GM19238 (cell line): Measurements from ENCODE around the gene RPS6KA4.

ENCODE experiments used
- DNase-seq: peaks from one replicate; pipeline ENCODE4 v3.0.0; 2011; ENCODE audit warnings: low spot score; ENCODE audit not compliant: insufficient read length

Gene RPS6KA4

DNA sequence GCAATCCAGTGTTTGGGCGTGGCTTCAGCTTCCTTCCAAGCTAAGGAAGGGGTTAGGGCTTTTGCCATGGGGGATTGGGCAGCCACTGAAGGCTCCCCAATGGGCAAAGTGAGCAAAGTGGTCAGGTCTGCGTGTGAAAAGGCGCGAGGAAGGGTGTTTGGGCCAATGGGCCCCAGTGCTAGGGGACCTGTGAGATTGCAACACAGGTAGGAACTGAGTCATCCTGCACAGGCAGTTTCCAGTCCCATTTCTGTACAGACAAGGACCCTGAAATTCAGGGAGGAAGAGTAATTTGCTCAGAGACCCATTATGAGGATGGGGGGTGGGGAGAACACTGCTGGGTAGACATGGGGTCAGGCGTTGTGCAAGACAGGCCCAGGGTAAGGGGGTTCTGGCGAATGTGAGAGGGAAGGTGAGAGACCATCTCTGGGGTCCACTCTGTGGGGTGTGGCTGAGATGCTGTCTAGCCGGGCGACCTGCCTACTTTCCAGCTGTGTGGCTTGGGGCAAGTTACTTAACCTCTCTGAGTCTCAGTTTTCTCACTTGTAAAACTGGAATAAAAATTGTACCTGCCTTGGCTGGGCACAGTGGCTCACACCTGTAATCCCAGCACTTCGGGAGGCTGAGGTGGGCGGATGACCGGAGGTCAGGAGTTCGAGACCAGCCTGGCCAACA is 11.6 kb upstream of the RPS6KA4 start:
- DNase-seq = no peak

DNA sequence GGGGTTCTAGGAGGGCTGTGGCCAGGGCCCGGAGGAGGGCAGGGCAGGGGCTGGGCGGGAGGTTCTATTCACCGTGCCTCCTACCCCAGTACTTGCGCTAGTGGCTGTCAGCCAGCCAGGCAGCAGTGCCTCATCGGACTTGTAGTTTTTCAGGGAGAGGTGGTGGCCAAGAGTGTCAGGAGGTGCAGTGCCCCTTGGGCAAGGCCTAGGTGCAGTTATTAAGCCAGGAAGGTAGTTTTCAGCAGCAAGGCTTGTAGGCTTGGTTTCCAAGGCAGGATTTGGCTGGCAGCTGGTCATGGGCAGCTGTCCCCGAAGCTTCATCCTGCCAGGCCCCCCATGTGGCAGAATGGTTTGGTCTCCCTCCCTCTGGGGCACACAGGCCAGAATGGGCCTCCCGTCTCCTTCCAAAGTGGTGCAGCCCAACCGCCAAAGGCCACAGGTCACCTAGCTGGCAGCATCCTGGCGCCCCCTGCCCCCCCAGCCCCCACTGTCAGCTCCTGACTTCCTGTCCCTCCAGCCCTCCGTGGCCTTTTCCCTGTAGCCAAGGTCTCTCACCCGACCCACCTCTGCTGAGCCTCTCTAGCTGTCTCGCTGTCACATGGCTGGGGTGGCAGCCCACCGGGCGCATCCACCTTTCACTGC is 10.5 kb upstream of the RPS6KA4 start:
- DNase-seq = no peak

DNA sequence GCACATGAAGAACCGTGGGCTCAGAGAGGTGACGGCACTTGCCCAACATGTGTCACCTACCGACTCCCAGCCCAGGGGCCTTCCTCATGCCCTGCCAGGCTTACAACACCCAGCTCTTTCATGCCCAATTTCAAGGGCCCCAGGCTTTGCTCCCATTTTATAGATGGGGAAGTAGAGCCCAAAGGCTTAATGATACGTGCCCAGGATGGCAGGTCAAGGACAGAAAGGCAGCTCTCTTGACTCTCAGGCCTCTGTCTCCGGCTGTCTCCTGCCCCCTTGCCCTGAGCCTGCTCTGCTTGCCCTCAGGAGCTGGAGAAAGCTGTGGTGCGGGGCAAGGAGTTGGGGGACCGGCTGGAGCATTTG is 10.0 kb upstream of the RPS6KA4 start:
- no peak for DNase-seq

DNA sequence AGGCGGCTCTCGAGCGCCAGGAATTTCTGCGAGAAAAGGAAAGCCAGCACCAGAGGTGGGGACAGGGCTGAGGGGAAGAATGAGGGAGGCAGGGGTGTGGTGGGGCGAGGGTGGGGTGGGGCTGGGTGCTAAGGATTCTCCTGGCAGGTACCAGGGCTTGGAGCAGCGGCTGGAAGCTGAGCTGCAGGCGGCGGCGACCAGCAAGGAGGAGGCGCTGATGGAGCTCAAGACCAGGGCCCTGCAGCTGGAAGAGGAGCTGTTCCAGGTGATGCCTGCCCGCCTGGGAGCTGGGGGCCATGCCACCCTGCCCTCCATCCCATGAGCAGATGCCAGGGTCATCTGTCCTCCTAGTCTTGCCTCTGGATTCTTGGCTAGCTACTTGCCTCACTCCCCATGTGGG is 9.6 kb upstream of the RPS6KA4 start:
- DNase-seq = no peak

DNA sequence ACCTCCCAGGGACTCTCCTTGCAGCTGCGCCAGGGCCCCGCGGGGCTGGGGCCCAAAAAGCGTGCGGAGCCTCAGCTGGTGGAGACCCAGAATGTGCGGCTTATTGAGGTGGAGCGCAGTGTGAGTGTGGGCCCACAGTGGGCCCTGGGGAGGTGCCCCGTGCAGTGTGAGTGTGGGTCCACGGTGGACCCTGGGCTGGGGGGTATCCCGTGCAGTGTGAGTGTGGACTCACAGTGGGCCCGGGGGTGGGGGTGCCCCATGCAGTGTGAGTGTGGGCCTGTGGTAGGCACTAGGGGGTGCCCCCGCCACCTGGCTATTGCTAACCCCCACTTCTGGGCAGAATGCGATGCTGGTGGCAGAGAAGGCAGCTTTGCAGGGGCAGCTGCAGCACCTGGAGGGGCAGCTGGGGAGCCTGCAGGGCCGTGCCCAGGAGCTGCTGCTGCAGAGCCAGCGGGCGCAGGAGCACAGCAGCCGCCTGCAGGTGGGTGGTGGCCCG is 7.8 kb upstream of the RPS6KA4 start:
- DNase-seq = no peak

DNA sequence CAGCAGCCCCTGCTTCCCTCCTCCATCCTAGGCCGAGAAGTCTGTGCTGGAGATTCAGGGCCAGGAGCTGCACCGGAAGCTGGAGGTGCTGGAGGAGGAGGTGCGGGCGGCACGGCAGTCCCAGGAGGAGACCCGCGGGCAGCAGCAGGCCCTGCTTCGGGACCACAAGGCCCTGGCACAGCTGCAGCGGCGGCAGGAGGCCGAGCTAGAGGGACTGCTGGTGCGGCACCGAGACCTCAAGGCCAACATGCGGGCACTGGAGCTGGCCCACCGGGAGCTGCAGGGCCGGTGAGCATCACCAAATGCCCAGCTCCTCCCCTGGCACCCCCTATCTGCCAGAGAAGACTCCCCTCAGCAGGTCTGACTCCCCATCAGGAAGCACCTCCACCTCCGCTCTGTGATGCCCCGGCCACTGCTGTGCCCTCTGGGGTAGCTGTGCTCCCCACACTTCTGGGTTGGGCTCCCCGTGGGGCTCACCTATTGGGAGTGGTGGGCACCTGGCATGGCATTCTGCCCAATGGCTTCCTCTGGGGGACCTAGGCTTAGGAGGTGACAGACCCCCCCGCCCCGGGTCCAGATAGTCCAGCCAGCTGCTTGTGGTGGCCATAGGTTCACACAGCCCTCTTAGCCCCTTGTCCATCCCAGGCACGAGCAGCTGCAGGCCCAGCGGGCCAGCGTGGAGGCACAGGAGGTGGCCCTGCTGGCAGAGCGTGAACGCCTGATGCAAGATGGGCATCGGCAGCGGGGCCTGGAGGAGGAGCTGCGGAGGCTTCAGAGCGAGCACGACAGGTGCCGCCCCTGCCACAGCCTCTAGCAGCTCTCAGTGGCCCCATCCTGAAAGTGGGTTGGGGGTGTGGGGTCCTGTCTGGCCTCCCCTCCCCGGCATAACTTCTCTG is 6.6 kb upstream of the RPS6KA4 start:
- no peak for DNase-seq

DNA sequence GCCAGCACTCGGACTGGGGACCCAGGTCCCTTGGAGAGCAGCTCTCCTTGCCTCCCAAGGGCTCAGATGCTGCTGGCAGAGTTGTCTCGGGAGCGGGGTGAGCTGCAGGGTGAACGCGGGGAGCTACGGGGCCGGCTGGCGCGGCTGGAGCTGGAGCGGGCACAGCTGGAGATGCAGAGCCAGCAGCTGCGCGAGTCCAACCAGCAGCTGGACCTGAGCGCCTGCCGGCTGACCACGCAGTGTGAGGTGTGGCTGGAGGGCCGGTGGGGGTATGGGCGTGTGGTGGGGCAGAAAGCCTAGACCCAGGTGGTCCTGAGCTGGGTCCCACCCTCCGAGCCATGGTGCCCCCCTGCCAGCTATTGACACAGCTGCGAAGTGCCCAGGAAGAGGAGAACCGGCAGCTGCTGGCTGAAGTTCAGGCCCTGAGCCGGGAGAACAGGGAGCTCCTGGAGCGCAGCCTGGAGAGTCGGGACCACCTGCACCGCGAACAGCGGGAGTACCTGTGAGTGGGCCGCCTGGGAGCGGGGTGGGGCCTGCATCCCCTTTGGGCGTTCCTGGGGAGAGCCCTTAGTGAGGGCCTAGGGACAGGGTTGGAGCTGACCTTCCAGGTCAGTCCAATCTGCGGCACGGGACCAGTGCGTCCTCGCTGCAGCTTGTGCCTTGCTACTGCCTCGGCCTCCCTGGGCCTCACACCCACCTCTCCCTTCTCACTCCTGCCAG is 5.8 kb upstream of the RPS6KA4 start:
- DNase-seq = no peak

DNA sequence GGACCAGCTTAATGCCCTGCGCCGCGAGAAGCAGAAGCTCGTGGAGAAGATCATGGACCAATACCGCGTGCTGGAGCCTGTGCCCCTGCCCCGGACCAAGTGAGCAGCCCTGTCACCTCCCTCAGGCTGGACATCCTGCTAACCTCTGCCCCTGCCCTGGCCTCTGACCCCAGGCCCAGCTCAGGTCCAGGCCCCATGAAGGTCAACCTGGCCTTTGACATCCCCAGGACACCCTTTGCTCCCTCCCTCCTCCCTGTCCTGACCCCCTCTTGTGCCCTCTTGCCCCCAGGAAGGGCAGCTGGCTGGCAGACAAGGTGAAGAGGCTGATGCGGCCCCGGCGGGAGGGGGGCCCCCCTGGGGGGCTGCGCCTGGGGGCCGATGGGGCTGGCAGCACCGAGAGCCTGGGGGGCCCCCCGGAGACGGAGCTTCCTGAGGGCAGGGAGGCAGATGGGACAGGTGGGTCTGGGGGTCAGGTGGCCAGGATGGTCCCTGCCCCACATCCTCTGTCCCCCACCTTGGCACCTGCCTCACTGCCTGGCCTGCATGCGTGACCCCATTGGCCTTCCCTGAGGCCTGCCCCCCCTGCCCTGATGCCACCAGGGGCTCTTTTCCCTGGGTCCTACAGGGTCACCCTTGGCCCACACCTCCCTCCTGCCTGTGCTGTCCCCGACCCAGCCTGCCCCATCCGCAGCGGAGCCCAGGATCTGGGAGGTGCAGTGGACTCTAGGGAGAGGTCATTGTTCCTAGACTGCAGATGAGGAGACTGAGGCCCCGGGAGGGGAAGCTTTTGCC is 5.1 kb upstream of the RPS6KA4 start:
- DNase-seq = no peak

DNA sequence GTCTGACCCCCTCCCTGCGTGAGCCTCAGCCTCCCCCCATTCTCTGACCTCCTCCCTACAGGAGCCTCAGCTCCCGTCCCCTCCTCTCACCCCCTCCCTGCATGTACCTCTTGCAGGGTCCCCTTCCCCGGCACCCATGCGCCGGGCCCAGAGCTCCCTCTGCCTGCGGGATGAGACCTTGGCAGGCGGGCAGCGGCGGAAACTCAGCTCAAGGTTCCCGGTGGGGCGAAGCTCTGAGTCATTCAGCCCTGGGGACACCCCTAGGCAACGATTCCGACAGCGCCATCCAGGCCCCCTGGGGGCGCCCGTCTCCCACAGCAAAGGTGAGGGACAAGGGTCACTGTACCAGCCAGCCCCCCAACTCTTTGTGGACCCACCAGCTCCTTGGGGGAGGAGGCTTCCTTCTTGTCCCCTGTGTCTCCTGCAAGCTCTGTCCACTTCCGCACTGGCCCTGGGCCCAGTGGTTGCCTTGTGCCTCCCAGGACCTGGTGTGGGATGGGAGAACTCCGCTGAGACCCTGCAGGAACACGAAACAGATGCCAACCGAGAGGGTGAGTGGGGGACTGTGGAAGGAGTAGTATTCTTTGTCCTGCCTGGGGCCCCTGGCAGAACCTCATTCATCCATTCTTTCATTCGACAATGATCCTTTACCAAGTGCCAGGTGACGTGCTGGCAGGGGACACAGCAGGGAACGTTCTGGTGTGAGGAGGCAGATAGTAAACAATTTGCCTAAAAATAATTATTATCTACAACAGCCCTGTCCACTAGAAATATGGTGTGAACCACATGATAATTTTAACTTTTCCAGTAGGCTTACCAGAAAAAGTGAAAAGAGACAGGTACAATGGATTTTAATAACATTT is 3.7 kb upstream of the RPS6KA4 start:
- DNase-seq = peak; percentile 81

DNA sequence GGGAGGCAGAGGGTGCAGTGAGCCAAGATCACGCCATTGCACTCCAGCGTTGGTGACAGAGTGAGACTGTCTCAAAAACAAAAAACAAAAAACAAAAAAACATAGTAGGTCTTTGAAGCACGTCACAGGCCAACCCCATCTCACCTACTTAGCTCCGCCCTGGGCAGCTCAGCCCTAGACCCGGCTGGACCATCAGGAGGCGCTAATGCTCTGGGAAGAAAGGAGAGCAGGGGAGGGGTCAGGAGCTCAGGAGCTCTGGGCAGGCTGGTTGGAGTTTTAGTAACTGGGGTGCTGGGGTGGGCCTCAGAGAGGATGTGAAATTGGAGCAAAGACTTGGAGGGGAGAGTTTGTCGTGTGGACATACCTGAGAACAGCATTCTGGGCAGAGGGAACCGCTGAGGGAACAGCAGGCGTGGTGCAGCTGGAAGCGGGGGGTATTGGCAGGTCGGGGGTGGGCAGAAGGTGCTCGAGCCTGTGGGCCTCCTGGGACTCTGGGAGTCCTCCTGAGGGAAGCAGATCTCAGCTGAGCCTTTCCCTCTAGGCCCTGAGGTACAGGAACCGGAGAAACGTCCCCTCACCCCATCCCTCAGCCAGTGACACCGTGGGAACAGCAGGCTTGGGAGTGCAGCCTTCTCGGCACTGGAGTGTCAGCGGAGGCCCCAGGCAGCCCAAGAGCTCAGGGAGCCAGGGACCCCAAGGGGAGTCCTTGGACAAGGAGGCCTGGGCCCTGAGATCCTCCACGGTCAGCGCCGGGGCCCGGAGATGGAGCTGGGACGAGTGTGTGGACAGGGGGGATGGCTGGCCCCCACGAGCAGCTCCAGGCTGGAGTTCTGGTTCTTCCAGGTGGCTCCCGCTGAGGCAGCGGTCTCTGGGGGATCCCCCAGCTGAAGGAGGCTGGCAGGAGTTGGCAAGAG is 2.2 kb upstream of the RPS6KA4 start:
- no peak for DNase-seq

DNA sequence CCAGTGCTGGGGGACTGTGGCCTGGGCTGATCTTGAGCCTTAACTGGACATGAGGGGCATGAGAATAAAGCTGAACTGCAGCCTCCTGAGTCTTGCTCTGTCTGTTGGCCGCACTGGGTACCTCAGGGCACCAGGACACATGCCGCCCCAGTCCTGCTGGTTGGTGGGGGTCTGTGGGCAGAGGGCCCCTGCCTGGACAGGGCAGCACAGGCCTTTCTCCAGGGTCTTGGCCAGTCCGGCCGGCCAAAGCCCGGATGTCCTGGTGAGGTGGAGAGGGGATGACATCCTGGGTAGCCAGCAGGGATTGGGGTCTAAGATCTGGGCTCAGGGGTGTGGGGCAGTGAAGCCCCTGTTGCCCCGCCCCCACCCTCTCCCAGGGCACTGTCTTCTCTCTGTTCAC is 1.5 kb upstream of the RPS6KA4 start:
- no peak for DNase-seq

DNA sequence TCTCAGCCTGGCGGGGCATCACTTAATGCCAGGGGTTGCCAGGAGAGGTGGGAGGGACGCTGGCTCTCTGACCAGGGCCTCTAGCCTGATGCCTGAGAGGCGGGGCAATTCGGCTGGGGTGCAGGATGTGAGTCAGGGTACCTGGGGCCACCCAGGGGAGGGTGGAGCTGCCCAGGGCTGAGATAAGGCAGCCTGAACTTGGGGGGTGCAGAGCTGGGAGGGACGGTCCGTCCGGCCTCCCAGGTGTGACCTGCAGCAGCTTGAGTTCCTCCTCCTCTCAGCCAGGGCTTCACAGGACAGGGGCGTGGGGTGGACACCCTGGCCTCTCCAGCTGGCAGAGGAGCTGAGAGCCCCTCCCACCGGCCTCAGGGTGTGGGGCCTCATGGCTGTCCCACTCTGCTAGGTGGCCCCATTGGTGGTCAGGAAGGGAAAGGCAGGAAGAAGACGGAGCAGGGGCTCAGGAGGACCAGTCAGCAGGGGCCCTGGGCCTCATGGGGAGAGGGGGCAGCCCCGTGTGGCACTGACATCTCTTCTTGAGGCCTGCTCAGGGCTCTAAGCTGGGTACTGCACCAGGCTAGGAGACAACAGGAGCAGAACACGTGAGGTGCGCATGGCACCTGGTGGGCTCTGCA is 942 bp upstream of the RPS6KA4 start:
- no peak for DNase-seq

DNA sequence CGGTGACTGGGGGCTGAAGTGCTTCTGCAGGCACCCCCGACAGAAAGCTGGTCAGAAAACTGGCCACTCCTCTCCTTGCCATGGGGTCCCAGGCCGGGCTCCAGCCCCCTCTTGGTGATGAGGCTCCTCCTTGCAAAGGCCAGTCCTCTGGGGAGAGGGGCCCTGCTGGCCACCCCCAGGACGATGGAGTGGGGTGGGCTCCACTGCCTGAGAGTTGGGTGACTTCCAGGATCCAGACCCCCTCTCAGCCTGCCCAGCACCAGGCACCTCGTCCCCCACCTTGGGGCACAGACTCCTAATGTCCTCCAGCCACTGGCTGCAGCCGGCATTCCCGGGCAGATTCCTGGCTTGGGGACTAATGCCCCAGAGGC is 441 bp upstream of the RPS6KA4 start:
- DNase-seq = no peak

DNA sequence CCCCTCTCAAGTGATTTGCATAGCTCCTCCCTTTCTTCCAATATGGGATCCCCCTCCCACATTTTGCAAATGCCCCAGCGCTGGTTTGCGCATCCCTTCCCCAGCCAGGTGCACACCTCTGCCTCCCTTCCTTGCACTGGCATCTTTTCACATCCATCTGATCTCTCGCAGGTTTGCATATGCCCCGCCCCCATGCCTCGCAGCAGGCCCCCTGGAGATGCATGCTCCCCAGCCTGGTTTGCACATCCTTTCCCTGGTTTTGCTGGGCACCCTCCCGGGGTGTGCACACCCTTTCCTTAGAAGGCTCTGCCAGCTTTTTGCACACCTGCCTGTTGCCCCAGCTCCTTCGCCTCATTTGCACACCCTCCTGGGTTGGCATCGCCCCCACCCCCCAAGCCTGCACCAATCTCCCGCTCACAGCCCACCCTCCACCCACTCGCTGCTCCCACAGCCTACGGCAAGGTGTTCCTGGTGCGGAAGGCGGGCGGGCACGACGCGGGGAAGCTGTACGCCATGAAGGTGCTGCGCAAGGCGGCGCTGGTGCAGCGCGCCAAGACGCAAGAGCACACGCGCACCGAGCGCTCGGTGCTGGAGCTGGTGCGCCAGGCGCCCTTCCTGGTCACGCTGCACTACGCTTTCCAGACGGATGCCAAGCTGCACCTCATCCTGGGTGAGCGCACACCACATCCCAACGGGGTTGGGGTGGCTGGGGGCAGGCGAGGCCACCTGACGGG is 917 bp downstream of the RPS6KA4 start:
- no peak for DNase-seq

DNA sequence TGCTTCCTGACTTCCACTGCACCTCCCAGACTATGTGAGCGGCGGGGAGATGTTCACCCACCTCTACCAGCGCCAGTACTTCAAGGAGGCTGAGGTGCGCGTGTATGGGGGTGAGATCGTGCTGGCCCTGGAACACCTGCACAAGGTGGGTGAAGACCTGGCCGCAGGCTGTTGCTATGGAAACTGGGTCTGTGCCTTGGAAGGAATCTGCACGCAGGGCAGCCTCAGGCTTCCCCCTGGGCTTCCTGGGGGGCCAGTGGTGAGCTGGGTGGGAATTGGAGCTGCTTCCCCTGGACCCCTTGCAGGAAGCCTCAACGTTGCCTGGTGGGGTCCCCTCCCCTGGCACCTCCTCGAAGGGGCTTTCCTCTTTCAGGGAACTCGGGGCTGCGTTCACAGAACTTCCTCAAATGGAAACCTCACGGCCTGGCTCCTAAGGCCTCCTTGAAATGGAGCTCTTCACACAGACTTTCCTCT is 1.5 kb downstream of the RPS6KA4 start:
- DNase-seq = no peak

DNA sequence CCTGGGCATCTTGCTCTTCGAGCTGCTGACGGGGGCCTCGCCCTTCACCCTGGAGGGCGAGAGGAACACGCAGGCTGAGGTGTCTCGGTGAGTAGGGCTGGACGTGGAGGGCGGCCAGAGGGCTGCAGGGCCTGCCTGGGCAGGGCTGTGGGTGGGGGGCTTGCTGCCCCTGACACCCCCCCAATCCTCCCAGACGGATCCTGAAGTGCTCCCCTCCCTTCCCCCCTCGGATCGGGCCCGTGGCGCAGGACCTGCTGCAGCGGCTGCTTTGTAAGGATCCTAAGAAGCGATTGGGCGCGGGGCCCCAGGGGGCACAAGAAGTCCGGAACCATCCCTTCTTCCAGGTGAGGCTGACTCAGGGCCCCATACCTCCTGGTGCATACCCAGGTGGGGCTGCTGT is 2.7 kb downstream of the RPS6KA4 start:
- no peak for DNase-seq

DNA sequence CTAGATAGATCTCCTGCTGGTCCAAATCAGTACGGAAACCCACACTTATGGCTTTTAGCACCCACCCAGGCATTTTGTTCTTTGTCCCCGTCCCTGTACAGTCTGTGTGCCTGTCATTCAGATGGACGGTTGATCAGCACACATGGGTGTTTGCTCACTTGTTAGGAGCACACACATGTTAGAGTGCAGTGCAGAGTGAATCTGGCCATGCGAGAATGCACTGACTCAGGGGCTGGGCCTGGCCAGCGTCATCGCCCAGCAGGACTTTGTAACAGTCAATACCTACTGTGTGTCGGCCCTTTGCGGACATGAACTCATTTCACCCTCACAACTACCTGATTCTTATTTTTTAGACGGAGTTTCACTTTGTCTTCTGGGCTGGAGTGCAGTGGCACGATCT is 3.4 kb downstream of the RPS6KA4 start:
- no peak for DNase-seq

DNA sequence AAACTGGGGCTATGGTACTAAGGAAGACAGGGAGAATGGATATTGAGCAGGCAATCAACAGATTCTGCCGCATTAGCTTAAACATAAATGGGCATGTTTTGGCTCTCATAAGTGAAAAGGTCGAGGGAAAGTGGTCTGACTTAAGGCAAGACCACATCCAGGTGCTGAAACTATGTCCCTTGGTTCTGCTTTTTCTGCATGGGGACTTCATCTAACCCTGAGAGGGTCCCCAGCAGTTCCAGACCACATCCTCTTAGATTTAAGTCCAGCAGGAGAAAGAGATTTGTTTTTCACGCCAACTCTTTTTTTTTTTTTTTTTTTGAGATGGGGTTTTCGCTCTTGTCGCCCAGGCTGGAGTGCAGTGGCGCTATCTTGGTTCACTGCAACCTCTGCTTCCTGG is 5.5 kb downstream of the RPS6KA4 start:
- no peak for DNase-seq
